Lung microvascular endothelial cell (primary cell): ENCODE data around the gene KCNJ10. TPM values are rescaled to one million over a fixed set of nuclear protein-coding genes. Genes with fewer than 3 reads are reported as not detected.
"Not testable (repeated sequence)": the region's sequence is repeated elsewhere in the genome, so short reads cannot be mapped to it uniquely, and the experiment has no call there.

ENCODE experiments used
- DNase-seq, 2 donors: peaks; one replicate each; pipeline versions ENCODE4 v3.0.0 to v3.0.0-alpha.2; 2010; ENCODE audit warnings: low read depth in 2 of 2
- total RNA-seq: library from RNA; depleted of rRNA; stranded (reverse); fragments of >200 nt; gene quantifications from 2 replicates; pipeline ENCODE4 v1.2.1, GENCODE V29; 2014

Gene KCNJ10
- total RNA-seq, 1 donor from 2014 or later: not detected

DNA sequence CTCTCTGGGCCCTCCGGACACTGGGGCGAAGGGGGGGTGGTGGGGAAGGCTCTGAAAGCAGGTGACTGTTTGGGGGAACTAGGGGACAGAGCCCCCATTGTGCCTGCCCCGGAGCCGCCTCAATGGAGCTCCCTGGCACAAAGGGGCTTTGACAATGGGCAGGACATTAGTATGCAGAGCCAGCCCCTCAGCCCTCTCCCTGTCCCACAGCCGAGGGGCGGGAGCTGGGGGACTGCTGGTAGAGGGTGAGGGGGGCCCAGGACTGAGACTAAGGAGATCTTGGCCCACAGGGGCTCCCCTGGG lies 7.8 kb downstream of the KCNJ10 start:
- no peak for DNase-seq

DNA sequence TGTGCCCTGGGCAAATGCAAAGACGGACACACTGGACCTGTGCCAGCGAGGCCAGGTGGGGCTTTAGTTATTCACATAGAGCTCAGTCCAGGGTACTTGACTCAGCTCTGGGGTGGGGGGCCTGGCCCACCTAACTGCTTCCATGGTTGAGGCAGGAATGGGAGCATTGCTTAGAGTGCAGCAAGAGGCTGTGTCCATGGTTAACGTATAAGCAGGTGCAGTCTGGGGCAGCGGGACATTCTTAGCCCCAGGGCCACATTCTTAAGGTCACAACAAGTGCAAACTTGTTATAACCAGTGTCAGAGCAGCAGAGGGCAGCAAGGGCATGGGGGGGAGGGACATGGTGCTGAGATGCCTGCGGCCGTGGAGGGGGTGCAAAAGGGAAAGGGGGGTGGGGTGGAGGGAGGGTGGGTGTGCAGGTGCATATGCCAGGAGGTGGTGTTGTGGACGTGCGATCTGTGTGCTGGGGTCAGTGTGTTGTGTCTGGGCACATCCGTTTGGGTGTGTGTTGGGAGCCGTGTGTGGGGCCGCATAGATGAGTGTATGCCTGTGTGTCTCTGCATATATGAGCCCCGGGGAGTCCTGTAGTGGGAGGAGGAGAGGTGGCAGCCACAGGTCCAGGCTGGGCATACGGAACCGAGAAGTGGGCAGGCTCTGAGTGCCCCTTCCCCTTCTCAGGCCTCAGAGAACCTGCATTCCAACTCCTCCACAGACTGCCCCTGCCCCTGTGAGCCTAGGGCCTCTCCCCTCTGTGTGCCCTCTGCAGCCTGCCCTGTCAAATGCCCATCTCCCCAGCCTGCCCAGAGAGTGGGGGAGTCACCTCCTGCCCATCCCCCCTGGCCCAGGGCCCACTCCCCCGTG lies 8.4 kb downstream of the KCNJ10 start:
- no peak for DNase-seq

DNA sequence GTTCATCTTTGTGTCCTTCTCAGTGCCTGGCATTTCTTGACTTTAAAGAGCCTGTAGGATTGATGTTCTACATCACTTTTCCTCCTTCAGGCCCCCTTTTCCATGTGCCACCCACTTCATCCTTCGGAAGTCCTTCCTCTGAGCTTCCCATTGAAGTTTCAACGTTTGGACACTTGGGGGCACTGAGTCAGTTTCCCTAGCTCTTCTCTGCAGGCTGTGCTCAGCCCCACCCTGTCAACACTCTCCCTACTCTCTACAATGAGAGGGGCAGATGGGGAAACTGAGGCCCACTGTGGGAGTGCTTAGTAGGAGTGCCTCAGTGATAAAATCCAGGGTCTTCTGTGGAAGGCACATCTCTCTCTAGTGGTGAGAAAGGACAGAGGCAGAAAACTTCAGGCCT lies 11.9 kb downstream of the KCNJ10 start:
- peak; percentile 12 to 18 for DNase-seq

DNA sequence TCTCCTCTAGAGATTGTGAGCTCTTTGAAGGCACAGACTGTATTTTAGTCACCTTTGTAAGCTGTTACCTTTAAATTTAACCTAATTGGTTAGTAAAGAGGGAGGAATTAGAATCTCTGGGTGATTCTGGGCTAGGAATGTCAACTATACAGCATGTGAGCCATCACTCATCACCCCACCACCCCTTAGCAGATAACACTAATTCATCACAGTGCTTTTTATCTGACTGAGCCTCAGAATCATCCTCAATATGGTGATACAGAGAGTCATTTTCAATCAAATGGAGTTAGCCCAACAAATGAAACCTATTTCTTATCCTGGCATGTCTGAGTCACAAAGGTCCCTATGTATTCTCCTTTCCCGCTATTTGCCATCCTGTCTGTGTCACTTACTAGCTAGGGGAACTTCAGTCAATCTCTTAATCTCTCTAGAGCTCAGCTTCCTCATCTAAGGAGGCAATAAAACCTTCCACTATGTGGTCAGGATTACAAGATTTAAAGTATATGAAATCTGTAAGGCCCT lies 13.3 kb downstream of the KCNJ10 start:
- DNase-seq: no peak

DNA sequence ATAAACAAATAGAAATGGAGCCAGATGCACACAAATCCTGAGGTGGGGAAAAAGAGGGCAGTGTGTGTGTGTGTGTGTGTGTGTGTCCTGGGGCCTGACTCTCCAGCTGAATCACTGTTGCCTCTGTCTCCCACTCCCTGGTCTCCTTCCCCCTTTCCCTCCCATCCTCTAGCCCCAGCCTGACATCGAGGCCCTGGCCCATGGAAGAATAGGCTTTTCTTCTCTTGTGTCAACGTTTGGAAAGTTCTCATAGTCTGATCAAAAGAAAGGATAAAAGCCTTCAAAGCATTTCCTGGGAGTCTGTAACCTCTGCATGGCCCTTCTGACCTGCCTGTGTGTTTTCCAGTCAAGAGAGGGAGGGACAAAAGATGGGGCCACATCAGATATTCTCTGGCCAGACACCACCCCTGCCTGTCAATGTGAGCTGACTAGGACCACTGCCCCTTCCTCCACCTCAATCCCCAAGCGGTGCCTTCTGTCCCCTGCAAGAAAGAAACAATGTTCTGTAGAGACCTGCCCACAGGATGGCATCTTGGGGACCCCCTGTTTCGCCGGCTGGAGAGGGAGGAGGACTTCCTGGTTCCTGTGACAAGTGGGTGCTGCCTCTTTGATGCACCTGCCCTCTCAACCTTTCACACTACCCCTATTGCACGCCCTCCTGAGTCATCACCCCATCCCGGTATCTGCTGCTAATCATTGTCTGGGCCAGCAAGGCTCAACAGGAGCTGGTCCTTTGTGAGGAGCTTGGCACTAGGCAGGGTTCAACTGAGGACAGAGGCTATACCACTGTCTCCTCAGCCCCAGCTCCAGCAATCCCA lies 16.2 kb downstream of the KCNJ10 start:
- no peak for DNase-seq

DNA sequence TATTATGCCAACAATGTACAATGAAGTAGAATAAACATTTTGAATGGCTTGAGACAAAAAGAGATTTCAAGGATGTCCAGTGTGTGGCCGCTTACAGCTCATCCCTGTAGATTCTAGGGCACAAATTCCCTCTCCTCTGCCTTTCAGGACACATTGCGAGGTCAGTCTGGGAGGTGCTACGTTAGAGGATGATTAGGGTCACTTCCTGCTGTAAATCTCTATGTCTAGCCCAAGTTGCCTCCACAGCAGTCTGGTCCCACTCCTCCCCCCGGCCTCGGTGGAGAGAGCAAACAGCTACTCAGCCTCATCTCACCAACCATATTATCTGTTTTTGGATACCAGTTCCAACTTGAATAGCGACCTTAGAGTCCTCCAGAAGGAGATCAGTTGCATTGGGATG lies 17.0 kb downstream of the KCNJ10 start:
- DNase-seq: no peak

DNA sequence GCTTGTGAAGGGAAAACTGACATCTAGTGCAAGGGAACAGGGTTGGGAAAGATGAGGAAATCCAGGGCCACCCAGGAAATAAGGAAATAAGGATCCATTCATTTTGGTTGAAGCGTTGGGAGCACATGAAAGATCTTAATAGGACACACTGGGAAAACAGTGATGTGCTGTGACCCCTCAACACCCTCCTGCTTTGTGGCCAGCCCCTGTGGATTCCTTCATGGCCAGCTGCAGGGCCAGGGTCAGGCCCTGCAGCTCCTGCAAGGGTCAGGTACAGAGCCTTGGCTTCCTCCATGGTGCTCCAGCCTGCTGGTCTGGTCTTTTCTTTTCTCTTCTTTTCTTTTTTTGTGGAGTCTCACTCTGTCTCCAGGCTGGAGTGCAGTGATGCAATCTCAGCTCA lies 19.3 kb downstream of the KCNJ10 start:
- DNase-seq: no peak

DNA sequence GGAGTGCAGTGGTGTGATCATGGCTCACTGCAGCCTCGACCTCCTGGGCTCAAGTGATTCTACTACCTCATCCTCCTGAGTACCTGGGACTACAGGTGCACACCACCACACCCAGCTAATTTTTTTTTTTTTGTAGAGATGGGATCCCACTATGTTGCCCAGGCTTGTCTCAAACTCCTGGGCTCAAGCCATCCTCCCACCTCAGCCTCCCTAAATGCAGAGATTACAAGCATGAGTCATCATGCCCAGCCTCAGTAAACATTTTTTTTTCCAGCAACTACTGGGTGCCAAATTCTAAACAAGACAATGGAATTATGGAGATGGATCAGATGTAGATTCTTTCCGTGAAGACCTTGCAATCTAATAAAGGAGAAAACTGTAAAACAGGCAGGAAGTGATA lies 19.8 kb downstream of the KCNJ10 start:
- not testable (repeated sequence) for DNase-seq

DNA sequence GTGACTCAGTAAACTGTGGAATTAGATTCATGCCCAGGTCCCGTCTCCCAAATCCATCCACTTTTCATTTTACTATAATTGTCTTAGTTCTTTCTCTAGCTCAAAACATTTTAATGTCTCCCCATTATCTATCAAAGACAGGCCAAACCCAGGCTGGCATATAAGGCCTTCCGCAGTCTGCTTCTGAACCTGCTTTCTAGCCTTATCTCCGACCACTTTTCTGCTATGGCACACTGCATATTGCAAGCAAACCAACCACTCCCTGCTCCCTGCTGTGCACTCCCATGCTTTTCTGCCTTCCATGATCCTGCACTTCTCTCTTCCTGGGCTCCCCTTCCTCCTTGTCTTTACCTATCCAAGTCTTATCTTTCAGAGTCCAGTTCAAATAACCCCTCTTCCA lies 20.9 kb downstream of the KCNJ10 start:
- DNase-seq: no peak

DNA sequence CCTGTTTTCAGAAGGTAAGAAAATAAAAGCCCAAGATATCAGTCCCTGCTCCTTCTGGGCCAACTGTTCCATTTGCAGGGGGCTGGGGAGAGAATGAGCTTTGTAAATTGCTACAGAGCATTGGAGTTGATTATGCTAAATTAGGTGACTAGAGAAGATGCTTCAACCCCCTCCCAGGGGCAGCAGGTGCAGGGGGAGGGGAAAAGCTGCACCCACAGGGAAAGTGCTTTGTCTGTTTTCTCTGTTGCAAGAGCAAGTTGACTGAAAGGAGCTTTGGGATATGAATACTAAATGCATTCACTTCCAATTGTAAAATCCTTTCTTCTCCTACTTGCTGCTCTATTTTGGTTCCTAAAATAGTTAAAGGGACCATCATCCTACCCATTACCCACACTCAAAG lies 21.6 kb downstream of the KCNJ10 start:
- DNase-seq: no peak

DNA sequence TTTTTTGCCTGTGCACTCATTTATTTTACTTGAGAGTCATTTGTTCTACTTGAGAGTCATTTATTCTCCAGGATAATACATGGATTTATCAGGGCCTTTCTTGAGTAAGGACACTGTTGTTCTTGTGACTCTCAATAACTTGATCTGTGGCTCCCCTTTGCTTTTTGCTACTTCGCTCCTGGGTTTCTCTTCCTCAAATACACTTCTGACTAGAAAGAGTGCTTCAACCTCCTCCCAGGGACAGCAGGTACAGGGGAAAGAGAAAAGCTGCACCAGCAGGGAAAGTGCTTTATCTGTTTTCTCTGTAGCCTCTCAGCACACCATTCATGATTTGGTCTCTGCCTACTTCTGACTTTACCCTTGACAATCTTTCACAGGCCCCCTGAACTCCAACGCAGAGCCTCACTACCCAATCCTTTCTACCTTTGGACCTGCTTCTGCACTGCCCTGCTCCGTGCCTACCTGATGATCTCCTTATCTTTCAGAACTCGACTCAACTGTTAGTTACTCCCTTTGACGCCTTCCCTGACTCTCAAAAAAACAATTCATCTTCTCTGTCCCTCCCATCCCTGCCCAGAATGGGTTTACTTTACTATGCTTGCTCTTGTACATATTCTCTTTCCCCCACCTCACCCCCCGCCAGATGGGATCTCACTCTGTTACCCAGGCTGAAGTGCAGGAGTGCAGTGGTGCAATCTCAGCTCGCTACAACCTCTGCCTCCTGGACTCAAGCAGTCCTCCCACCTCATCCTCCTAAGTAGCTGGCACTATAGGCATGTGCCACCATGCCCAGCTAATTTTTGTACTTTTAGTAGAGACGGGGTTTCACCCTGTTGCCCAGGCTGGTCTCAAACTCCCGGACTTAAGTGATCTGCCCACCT lies 22.6 kb downstream of the KCNJ10 start:
- no peak for DNase-seq

DNA sequence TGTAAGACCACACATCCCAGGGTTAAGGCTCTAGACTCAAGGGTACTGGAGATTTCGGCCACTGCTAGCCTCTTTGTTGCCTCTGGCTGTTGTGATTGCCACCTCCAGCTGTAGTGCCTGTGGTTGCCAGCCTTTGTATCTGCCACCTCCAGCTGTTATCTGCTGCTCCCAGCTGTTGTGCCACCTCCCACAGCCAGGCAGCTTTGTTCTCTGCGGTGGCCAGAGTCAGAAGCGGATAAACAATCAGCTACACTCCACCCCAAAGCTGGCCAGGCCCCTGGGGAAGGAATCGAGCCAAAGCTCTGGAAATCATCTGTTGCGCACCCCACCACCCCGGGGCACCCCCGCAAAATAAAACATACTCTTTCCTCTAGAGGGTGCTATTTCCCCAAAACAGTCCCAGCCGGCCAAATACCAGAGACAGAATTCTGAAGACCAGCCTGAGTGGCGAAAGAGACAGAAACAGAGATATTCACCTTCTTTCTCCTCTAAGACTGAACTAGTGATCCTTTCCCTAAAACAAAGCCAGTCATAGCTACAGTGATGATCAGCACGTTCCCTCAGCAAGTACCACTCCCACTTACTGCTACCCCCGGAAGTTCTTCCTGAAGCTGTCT lies 23.4 kb downstream of the KCNJ10 start:
- DNase-seq: peak; percentile 8 to 17

DNA sequence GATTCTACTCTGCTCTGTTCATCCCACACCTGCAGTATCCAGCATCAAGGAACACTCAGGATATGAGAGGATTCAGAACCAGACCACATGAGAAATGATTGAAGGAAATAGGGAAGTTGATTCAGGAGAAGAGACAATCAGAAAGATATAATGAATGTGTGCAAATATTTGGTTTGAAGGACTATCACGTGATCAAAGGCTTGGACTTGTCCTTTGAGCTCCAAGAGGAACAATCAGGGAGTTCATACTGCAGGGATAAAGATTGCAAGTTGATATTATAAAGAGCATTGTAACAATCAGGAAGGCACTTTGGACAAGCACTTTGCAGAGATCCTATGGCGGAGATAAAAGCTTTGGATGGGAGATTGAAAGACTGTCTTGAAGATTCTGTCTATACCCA lies 24.3 kb downstream of the KCNJ10 start:
- no peak for DNase-seq

DNA sequence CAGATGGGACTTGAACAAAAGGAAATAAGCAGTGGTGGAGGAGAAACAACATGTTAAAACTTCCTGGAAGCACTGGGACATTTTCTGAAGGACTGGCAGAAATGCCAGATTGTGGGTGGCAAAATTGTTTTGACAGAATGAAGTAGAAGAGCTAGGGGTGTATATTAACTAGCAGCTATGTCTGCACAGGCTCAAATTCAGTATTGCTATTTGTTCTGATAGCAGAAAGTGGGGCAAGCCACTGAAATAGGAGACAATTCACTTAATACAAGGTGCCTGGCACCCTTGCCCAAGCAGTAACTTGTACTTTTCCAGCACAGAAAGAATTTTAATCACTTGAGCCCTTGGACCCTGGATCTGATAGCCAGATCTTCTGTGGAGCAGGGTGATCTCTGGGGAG lies 26.4 kb downstream of the KCNJ10 start:
- DNase-seq: no peak

DNA sequence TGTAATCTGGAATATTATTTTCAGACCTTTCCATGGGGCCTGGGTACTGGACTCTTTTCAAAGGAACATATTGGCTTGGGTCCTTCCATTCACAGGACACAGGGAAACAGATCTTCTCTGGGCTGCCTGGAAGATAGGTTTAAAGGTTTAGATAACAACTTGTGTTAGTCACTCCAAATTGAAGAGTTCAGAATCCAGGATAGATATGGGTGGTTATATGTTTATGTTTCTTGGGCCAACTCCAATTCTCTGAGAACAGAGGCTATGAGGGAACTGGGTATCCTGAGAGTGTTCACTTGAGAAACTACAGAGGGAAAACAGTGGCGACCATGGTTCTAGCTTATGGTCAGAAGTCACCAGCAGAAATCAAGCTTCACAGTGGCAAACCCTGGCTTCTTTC lies 29.5 kb downstream of the KCNJ10 start:
- DNase-seq: no peak

DNA sequence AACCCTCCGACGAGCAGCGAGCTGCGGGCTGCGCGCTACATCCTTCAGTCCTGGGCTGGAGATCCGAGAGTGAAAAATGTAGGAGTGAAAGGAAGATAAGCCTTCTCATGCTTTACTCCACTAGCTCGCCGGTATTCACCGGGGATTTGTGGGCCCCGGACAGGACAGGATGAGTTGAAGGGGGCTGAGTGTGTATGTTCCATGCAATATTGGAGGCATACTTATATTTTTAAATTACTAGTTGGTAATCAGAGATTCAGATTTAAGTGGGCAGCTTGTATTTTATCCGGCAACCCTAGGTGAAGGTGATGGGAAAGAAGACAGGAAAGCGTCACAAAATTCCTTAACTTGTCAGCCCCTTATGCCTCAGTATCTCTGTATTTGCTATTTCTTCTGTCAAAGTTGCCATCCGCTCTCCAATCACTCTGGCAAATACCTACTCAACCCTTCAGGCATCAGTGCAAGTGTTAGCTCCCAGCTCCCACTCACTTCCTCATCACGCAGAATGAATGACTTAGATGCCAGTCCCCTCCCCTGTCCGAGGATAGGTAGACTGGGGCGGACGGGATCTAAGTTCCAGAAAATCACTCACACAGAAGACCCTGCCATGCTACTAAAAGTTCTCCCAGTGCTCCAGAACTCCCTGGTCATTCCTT lies 37.7 kb downstream of the KCNJ10 start:
- peak; percentile 3 to 14 for DNase-seq

DNA sequence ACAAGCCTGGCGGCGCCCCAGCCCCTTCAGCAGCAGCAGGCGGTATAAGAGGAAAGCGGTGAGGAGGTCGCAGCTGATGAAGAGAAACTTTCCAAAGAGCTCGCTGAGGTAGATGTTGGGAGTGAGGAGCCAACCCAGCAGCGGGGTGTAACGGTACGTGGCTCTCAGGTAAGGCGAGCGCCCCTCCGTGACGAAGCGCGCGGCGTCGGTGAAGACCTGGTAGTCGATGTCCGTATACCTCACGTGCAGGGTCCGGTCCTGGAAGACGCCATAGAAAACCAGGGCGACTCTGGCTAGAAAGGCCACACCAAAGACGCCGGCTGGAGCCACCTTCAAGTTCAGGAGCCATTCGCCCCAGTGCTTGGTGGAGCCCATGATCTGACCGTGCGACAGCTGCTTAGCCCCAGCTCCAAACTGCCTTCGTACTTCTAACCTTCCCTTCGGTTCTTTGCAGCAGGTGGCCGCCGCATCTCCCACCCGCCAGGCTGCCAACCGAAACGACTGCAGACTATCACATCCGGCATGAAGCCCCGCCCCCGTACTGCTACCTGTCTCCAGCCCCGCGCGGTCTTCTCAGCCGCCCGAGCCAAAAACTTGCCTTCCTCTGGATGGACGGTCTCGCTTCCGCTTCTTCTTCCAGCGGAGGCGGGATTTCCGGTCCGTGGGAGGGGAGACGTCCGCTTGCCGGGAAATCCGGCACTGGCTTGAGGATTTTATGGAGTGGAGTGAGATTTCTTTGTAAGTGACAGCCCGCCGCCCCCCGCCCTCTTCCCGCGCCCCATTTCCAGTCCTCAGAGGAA lies 38.4 kb downstream of the KCNJ10 start, which contains the start of gene PIGM:
Gene PIGM, minus strand, starts transcription at position 626 of the 800 bp plus-strand sequence. Its CDS starts 251 bp downstream, at position 375.
- peak; percentile 72 to 86 for DNase-seq

DNA sequence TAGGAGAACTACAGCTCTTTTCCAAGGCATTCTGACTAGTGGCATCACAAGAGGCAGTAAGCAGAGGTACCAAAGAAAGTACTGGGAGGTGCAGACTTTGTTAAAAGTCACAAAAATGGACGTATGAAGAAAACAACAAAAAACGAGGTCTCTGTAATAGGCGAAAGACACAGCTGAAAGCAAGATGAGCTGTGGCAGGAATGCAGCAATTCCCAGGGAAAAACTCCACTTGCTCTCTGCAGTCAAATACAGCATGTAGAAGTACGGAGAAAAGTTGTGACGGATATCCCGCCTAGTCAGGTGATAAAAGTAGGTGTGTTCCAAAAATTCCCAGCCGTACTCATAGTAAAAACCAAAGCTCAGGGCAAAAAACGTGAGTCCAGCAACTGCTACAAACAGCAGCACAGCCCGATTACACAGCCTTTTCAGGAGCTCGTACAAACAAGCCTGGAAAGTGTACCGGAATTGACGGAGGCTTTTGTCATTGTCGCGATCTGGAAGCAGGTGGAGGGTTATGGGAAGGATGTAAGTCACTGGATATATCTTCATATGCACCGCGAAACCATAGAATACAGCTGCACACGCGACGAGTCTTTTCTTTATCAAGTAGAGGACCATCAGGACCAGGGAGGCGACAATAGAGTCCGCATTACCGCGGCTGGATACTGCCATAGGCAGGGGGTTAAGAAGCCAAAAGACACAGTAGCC lies 39.1 kb downstream of the KCNJ10 start:
- peak; percentile 6 to 19 for DNase-seq

DNA sequence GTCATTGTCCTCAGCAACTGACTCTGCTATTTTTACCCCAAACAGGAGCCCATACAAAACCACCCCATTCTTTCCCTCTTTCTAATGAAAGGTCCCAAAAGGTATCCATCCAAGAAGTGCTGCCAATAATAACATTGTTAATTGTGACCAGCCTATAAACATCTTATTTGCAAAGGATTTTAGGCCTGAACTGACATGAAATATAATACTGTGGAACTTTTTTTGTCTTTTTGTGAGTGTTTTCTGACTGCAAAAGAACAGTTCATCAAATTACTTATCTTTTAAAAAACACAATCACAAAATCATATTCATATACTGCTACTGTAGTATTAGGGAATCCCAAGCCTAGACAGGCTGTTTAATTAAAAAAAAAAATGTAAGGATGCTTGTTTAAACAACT lies 41.5 kb downstream of the KCNJ10 start:
- no peak for DNase-seq
